SK-N-DZ (cell line): ENCODE results near the gene ANKAR.
"Not testable (repeated sequence)": the region's sequence is repeated elsewhere in the genome, so short reads cannot be mapped to it uniquely, and the experiment has no call there.

Source experiments
- DNase-seq: peaks from one replicate; pipeline ENCODE4 v3.0.0-alpha.2; 2015; ENCODE audit warnings: low spot score

Gene ANKAR

DNA sequence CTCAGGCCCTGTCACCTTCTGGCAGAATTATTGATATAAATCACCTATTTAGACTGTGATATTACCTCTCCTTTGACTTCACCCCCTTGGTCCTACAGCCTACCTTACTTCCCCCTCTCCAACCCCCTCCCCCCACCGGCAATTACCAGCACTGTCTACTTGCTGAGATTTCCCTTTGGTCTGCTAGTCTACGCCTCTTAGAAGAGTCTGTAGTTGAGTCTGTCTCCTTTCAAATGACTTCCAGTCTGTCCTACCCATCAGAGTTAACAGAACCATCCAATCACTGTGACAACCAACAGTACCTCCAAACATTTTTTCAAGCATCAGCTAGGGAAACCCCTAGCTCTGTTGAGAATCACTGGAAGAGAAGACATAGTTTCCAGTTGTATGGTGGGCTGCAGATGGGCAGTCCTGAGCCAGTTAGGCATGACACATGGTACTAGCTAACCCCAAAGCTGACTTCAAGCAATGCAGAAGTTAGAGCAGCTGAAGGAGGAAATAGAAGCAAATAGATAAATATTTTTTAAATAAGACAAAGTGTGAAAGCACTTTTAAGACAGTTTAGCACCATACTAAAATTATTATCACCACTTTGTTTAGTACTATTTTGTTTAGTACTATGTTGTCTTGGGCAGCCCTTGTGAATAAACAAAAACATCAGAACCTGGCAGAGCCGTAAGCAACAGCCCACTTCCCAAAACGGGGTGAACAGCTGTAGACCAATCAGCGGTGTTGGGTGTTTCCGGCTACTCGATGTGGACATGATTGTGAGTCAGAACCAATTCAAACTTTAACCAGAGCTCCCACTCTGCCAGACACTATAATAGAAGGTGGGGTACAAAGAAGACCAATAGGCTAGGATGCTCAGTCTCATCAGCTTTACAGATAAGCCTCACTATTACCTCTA, 15.9 kb upstream of the ANKAR start:
- no peak for DNase-seq

DNA sequence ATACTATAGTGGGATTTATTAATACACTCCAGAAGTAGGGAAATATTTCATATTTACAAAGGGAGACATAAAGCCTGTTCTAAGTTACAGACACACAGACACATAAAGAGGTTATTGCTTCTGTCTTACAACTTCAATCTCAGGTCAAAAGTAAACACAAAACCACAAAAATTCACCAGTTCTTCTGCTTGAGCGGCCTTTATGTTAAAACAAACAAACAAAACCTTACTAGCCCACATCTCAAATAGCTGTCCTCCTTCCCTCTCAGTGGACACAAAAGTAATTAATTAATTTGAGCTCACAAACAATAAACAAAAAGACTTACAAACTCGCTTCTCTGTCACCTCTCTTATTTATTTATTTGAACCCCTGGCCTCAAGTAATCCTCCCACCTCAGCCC, 14.7 kb upstream of the ANKAR start:
- DNase-seq, result no peak

DNA sequence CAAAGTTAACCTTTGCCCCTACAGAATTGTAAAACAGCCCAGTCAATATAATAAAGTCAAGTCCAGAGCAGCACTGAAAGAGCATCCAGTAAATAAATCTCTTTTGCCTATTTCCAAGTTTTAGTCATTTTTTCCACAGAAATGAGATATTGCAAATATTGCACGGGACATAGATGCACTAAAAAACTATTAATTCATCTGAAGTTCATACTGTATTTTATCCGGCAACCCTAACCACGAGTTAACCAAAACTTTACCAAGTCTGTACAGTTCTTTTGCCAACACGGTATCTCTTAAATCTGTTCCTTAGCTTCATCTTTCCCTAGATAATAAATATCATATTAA, 13.7 kb upstream of the ANKAR start:
- no peak for DNase-seq

DNA sequence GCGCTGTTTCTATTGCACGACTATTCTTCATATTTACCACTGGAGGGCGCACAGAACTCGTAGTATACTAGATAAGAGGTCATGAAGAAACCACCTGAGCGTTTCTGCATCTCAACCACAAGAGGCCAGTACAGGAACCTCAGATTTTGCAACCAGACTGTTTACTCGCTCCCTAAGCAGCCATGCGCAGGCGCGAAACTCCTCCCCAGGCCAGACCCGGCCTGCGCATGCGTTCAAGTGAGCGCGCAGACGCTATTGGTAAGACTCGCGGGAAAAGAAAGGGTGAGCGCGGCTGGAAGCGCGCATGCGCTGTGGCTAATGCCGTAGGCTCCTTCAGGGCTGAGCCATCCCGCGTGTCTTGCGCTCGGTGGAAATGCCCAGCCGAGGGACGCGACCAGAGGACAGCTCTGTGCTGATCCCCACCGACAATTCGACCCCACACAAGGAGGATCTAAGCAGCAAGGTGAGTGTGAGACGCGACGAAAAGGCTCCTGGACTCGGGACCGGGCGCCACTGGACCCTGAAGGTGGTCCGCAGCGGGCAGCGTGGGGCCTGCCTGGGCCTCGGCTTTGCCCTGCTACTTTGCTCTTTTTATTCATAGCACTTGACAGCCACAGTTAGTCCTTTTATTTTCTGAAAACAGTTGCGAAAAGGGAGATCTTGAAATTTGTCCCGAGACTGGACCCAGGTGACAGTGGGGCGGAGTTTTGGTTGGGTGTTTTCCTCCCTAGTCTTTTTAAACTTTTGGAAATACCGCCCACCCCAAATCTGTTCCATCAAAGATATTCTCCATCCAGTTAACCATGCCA, 13.1 kb upstream of the ANKAR start, which contains the start of gene ASNSD1:
Gene ASNSD1 (plus strand): TSS at position 312 of the 809 bp plus-strand sequence. CDS start 4,674 bp downstream, outside the sequence.
- peak; percentile 99 for DNase-seq

DNA sequence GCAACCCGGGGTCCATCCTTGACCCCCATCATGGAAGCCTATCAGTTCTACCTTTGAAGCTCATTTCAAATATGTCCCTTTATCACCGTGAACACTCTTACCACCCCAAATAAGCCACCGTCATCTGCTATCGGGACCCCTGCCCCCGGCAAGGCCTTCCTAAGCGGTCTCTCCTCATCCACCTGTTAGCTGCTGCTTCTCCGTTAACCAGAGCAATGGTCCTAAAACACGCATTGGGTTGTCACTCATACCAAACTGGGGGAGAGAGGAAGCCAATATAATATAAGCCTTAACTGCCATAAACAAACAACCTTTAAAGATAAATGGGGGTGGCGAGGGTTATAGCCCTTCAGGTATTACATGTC, 12.5 kb upstream of the ANKAR start:
- no peak for DNase-seq

DNA sequence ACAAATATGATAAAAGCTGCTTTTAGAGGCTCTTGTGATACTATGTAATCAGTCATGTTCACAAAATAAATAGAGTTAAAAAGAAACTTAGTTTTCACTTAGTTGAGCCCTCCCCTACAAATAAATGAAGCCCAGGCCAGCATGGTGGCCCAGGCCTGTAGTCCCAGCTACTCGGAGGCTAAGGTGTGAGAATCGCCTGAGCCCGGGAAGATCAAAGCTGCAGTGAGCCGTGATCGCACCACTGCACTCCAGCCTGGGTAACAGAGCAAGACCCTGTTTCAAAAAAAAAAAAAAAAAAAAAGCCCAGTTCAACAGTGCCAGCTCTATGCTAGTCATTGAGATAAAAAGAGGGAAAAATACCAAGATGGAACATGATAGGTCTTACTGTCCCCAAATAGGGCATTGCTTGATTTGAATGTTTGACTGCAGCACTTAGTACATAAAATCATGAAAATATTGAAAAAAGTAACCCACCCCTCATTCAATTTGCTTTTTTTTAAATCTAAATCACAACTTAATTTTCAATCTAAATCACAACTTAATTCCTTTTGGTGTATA, 11.7 kb upstream of the ANKAR start:
- no peak for DNase-seq

DNA sequence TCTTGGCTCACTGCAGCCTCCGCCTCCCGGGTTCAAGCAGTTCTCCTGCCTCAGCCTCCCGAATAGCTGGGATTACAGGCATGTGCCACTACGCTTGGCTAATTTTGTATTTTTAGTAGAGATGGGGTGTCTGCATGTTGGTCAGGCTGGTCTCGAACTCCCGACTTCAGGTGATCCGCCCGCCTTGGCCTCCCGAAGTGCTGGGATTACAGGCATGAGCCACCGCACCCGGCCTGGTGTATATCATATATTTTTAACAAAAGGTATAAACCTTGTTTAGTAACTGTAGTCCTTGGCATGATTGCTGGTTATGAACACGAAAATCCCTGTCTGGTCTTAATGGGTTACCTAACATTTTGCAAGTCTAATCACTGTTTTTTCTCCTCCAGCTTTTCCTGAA, 11.2 kb upstream of the ANKAR start:
- DNase-seq, result not testable (repeated sequence)

DNA sequence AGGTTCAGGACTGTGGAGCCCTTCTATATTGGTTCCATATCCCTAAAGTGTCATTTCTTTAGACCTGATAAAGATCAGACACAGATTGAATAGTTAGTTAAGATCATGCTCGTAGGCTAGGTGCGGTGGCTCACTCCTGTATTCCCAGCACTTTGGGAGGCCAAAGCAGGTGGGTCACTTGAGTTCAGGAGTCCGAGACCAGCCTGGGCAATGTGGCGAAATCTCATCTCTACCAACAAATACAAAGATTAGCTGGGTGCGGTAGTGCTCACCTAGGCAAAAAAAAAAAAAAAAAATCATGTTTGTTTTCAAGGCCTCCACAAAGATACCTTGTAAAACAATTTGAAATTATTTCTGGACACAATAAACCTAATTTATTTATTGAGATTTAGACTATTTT, 4.6 kb upstream of the ANKAR start:
- no peak for DNase-seq

DNA sequence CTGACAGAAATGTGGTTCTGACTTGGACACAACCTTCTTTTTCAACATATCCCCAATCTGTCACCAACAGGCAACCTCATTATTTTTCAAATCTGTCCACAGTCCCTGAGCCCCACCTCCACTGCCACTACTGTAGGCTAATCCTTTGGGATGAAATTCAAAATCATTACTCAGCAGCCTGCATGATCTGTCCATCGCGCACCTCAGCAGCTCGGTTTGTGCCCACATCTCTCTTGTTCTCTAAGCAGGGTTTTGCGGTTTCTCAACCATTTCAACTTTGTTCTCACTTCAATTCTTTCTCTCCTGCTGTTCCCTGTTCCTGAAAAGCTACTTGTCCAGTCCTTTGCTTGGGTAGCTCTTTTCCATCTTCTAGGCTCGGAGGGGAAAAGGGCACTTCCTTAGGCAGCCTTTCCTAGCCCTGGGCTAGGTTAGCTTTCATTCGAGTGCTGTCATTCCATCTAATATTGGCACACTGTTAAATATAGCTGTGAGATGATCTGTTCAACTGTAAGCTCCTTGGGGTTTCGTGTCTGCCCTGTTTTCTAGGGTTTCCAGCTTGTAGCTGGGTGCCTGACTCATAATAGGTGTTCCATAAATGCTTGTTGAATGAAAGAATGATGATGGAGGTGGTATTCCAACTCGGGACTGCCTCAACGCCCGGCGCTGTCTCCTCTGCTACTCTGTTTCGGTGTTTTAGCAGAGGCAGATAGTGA, 653 bp upstream of the ANKAR start:
- no peak for DNase-seq

DNA sequence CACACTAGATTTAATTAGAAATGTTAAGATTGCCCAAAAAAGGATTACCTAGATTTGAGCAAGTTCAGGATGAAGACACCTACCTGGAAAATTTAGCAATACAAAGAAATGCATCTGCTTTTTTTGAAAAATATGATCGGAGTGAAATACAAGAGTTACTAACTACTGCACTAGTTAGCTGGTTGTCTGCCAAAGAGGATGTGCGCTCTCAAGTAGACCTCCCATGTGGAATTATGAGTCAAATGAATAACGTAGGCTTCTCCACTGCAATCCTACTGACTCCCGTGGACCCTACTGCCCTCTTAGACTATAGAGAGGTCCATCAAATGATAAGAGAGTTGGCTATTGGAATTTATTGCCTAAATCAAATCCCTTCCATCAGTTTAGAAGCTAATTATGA, 2.0 kb downstream of the ANKAR start:
- no peak for DNase-seq

DNA sequence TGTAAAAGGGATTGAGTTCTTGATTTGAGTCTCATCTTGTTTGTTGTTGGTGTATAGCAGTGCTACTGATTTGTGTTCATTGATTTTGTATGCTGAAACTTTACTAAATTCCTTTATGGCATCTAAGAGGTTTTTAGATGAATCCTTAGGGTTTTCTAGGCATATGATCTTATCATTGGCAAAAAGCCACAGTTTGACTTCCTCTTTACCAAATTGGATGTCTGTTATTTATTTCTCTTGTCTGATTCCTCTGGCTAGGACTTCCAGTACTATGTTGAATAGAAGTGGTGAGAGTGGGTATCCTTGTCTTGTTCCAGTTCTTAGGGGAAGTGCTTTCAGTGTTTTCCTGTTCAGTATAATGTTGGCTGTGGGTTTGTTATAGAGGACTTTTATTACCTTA, 4.8 kb downstream of the ANKAR start:
- no peak for DNase-seq

DNA sequence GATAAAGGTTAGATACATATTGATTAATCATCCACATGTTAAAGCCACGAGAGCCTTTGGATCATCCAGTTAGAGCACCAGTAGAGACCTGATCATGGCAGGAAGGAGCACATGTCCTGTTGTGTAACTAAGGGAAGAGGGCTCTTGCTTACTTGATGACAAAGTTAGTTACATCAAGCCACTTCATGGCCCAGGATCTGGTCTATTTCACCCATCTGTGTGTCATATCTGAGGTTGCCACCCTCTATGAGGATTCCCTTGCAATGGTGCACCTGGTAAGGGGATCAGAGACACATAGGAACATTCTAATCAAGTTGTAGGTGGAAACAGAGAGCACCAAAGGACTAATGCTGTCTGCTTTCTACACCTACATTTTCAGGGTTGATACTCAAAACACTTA, 6.7 kb downstream of the ANKAR start:
- DNase-seq, result no peak

DNA sequence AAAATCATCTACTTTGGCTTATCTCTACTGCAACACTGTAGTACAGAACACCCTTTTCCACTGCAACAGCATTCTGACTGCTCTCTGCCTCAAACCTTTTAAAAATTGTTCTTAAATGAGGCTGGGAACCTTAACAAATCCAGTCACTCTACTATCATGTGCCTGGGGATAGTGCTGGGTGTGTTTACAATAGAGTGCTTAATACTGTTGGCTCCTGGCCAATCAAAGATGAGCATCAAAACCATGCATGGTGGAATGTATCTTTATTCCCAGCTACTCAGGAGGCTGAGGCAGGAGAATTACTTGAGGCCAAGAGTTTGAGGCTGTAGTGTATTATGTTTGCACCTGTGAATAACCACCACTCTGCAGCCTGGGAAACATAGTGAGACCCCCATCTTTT, 7.4 kb downstream of the ANKAR start:
- no peak for DNase-seq

DNA sequence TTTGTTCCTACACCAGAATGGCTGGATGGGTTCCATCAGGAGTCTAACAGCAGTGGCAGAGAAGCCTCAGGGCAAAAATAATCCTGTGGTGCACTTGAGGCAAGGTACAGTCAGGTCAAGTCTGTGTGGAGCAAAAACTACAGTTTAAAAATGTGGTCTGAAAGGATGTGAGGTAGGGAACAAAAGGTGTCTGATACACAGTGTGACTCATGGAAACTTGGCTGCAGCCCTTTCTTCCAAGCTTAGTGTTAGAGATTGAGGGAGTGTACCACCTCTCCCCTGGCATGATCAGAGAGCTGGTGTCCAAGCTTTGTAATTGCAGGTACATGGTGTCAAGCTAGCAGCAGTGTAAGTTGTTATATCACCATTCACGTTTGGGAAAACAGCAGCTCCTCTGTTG, 8.9 kb downstream of the ANKAR start:
- DNase-seq, result no peak

DNA sequence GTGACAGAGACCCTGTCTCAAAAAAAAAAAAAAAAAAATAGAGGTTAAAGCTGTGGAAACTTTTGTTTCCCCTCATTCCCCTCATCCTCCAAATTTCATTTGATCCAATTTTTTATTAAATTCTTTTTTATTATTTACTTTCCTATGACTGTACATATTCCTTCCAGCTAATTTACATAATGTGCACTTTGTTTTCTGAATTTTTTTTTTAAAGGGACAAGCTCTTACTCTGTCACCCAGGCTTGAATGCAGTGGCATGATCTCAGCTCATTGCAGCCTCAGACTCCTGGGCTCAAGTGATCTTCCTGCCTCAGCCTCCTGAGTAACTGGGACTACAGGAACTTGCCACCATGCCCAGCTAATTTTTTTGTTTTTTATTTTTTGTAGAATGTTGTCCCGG, 10.3 kb downstream of the ANKAR start:
- no peak for DNase-seq

DNA sequence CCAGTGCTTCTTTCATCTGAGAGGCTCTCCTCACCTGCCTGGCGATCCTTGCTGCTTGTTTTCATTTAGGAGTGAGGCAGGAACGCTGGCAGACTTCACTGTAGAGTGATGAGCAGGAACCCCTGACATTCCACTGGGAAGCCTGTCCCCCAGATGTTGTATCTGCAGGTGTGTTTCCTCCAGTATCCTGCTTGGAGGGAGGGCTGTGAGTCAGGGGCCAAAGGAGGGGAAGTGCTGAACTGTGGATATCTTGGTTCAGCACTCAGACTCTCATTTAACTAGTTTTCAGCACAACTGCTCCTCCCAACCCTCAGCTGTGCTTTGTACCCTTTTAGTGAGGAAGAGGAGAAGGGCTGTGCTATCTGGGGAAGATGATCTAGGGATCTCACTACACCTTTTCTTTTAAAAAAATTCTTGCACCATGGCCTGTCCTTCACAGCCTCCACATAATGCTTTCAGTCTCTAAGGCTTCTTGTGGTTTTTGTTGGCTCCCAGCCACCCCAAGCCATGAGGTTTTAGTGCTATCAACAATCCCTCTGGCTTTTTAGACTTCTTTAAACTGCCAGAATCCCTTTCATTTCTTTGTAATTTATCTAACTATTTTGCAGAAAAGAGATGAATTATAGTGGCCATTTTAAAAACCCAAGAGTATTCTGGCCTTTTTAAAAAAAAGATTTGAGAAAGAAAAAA, 11.2 kb downstream of the ANKAR start:
- no peak for DNase-seq

DNA sequence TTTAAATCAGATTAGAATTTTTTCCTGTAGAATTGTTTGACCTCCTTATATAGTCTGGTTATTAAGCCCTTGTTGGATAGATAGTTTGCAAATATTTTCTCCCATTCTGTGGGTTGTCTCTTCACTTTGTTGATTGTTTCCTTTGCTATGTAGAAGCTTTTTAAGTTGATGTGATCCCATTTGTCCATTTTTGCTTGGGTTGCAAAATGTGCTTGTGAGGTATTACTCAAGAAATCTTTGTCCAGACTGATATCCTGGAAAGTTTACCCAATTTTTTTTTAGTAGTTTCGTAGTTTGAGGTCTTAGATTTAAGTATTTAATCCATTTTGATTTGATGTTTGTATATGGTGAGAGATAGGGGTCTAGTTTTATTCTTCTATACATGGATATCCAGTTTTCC, 13.3 kb downstream of the ANKAR start:
- not testable (repeated sequence) for DNase-seq

DNA sequence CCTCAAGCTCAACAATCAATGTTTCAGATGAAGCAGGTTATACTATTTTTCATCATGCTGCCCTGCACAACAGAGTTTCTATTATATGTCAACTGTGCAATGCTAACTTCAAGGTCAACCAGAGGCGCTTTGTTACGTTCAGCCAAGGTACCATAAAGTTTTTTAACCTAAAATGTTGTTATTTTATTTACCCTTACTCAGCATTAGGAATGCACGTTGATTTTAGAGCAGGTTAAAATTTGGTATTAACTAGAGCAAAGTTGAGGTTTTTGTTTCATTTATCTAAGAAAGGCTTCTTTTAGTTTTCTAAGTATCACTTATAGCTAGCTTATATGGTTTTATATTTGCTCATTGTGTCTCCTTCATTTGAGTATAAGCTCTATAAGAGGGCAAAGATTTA, 21.8 kb downstream of the ANKAR start:
- no peak for DNase-seq

DNA sequence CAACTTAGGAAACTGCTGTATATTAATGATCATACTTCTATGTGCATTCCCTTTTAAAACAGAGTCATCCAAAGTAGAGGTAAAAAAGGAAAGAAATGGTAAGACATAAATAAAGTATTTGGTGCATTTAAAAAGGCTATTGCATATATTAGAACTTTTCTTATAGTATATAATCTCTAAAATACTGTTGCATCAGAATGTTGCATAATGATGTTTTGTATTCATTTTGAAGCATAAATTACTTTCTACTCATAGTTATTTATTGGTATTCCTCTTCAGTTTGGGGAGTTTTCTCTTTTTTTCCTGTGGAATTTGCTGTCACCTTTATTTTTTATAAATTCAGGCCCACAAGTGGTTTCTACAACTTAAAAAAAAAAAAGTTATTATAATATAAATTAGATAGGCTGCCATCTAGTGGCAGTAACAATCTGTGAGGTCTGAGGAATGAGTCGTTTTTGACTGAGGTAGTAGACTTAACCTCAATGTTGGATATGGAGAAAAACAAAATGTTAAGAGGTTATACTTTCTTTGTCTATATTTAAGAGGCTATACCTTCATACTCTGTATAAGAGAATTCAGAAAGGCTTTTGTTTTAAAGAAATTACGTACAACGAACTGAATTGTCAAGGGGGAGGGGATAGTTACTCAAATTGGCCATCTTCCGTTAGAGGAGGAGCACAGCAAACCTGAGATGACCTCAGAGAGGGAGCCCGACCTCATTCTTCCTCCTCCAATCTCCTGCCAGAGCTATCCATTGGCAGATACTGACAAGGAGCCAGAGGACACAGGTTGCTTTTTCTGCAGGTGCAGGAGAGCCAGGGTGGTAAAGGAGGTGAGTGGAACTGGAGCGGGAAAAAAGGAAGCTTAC, 23.8 kb downstream of the ANKAR start:
- DNase-seq, result peak; percentile 34

DNA sequence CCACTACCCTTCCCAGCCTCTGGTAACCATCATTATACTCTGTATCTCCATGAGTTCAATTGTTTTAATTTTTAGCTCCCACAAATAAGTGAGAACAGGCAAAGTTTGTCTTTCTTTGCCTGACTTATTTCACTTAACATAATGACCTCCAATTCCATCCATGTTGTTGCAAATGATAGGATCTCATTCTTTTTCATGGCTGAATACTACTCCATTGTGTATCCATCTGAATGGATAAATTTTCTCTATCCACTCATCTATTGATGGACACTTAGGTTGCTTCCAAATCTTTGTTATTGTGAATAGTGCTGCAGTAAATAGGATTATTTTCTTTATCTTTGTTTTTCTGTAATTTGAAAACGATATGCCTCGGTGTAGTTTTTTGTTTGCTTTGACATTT, 26.2 kb downstream of the ANKAR start:
- no peak for DNase-seq
